ENCODE data around the gene UGT1A7. TPM values are rescaled to one million over a fixed set of nuclear protein-coding genes. Genes with fewer than 3 reads are reported as not detected.

The UGT1A7 gene
- total RNA-seq, 1 donor from 2014 or later: 0.19 TPM

GRCh38 chr2:233815861-233816260 is 134.2 kb downstream of the UGT1A7 start:
- Mint-ChIP-seq H3K27ac (no peak overlapping the region), H3K27me3 (peaks cover 6% of the 10 kb centered on the region), H3K4me1 (ENCODE audit: unreplicated experiment) (peaks cover 11% of the 10 kb centered on the region), H3K4me3 (no peak overlapping the region), H3K36me3 (no peaks in the 10 kb centered on the region), H3K9me3 (no peaks in the 10 kb centered on the region)
- no peak for DNase-seq (ENCODE audit: extremely low spot score, unreplicated experiment)
- TF ChIP-seq, protein P1, sequence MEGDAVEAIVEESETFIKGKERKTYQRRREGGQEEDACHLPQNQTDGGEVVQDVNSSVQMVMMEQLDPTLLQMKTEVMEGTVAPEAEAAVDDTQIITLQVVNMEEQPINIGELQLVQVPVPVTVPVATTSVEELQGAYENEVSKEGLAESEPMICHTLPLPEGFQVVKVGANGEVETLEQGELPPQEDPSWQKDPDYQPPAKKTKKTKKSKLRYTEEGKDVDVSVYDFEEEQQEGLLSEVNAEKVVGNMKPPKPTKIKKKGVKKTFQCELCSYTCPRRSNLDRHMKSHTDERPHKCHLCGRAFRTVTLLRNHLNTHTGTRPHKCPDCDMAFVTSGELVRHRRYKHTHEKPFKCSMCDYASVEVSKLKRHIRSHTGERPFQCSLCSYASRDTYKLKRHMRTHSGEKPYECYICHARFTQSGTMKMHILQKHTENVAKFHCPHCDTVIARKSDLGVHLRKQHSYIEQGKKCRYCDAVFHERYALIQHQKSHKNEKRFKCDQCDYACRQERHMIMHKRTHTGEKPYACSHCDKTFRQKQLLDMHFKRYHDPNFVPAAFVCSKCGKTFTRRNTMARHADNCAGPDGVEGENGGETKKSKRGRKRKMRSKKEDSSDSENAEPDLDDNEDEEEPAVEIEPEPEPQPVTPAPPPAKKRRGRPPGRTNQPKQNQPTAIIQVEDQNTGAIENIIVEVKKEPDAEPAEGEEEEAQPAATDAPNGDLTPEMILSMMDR (conservative IDR thresholded peaks at IDR 0.05): no peak

DNA sequence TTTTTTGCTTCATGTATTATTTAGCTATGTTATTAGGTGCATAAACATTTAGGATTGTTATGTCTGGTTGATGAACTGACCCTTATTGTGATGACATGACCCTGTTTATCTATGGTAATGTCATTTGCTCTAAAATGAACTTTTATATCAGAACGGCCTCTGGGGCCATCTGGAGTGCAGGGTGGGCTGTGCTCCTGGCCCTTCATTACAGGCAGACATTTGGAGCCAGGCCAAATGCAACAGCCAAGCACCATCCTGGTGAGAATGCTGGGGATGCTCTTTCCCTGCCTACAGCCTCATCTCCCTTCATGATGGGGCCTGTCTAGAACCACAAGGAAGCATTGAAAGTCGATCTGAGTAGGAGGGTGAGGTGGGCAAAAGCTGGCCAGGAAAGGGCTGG is 134.6 kb downstream of the UGT1A7 start:
- Mint-ChIP-seq H3K9me3 (no peaks in the 10 kb centered on the region), H3K4me3 (no peak overlapping the region), H3K27me3 (peaks cover 7% of the 10 kb centered on the region), H3K4me1 (ENCODE audit: unreplicated experiment) (peaks cover 11% of the 10 kb centered on the region), H3K27ac (no peak overlapping the region), H3K36me3 (no peaks in the 10 kb centered on the region)
- TF ChIP-seq, protein P1 (conservative IDR thresholded peaks at IDR 0.05): no peak
- DNase-seq (ENCODE audit: extremely low spot score, unreplicated experiment): no peak

GRCh38 chr2:233816771-233817170 is 135.1 kb downstream of the UGT1A7 start:
- no peaks in the 10 kb centered on the region for H3K9me3 Mint-ChIP-seq
- DNase-seq (ENCODE audit: extremely low spot score, unreplicated experiment): no peak
- H3K36me3 Mint-ChIP-seq: no peaks in the 10 kb centered on the region
- TF ChIP-seq, protein P1 (conservative IDR thresholded peaks at IDR 0.05): no peak
- H3K27me3 Mint-ChIP-seq: peaks cover 9% of the 10 kb centered on the region
- H3K27ac Mint-ChIP-seq: no peak overlapping the region
- H3K4me3 Mint-ChIP-seq: no peak overlapping the region
- peaks cover 11% of the 10 kb centered on the region for H3K4me1 Mint-ChIP-seq (ENCODE audit: unreplicated experiment)

DNA sequence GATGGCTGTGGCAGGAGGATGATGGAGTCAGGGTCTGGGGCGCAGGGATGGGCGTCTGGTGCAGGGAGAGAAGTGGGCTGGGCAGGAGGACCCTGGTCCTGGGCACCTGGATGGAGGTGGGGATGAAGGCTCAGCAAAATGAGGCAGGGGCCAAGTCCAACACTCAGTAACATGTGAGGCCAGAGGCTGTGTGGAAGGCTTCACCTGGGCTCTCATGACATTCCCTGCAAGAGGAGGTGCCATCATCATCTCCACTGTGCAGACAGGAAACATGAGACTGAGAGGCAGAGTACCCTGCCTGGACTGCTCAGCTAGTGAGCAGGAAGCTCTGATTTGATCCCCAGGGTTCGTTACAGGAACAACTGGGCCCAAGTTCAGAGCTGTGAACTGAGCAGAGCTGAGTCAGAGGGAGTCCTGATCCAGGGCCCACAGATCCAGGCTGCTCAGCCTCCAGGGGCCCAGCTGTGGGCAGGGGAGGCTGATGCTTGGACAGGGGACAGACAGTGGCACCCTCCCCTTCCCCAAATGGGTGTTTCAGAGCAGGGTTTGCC is 135.7 kb downstream of the UGT1A7 start:
- Mint-ChIP-seq H3K4me1 (ENCODE audit: unreplicated experiment) (peaks cover 11% of the 10 kb centered on the region), H3K36me3 (no peaks in the 10 kb centered on the region), H3K9me3 (no peaks in the 10 kb centered on the region), H3K27me3 (peaks cover 9% of the 10 kb centered on the region), H3K4me3 (no peak overlapping the region), H3K27ac (no peak overlapping the region)
- TF ChIP-seq, protein P1 (conservative IDR thresholded peaks at IDR 0.05): no peak
- DNase-seq (ENCODE audit: extremely low spot score, unreplicated experiment): peak; percentile 45

GRCh38 chr2:233817995-233818638 is 136.4 kb downstream of the UGT1A7 start:
- peaks cover 11% of the 10 kb centered on the region for H3K4me1 Mint-ChIP-seq (ENCODE audit: unreplicated experiment)

More at GRCh38 chr2:233817995-233818638, 136.4 kb downstream of the UGT1A7 start:
- Mint-ChIP-seq H3K9me3 (no peaks in the 10 kb centered on the region), H3K27me3 (peaks cover 6% of the 10 kb centered on the region), H3K4me3 (no peak overlapping the region), H3K36me3 (no peaks in the 10 kb centered on the region), H3K27ac (no peak overlapping the region)
- TF ChIP-seq, protein P1 (conservative IDR thresholded peaks at IDR 0.05): no peak
- peak; percentile 47 for DNase-seq (ENCODE audit: extremely low spot score, unreplicated experiment)
